Mucosa of descending colon (tissue), 3 donors: ENCODE measurements around the gene TGM6. TPM values are rescaled to one million over a fixed set of nuclear protein-coding genes. Genes with fewer than 3 reads are reported as not detected.

Source experiments
- ATAC-seq: fragments of 200-7000 bp; cut with Tn5 transposase; one replicate; pipeline ENCODE4 v1.9.1; 2020; ENCODE audit warnings: mild to moderate bottlenecking, moderate library complexity
- DNase-seq, 3 donors: peaks; one replicate each; pipeline ENCODE4 v3.0.0-alpha.2; 2020
- H3K36me3 ChIP-seq: fragments of 200-600 bp; one replicate; pipeline ENCODE4 v1.8.0; 2021; ENCODE audit warnings: low read depth, mild to moderate bottlenecking
- H3K4me1 ChIP-seq: fragments of 200-600 bp; one replicate; pipeline ENCODE4 v1.8.0; 2021; ENCODE audit warnings: low read depth, mild to moderate bottlenecking
- H3K4me3 ChIP-seq: fragments of 200-600 bp; one replicate; pipeline ENCODE4 v1.8.0; 2021; ENCODE audit warnings: mild to moderate bottlenecking
- H3K9me3 ChIP-seq: fragments of 200-600 bp; one replicate; pipeline ENCODE4 v1.8.0; 2021; ENCODE audit warnings: mild to moderate bottlenecking
- CTCF ChIP-seq: fragments of 200-600 bp; IDR thresholded peaks from one replicate; pipeline ENCODE4 v1.8.0; 2022; ENCODE audit warnings: antibody characterized with exemption, mild to moderate bottlenecking
- intact Hi-C, 2 donors: fragments of 100-400 bp; cut with DNase I in 1 of 2; cut with micrococcal nuclease in 1 of 2; formaldehyde crosslinking; loops; one replicate each; pipeline versions ENCODE4 v1.11.0 to v1.11.1; 2022; cut with DNase I, micrococcal nuclease
- total RNA-seq, 3 donors: library from RNA; stranded (reverse); fragmentation: NEBNext Ultra II Directional in 2 of 3; extraction: Animal tissue kit (Norgen Biotek cat#: 25700) in 2 of 3; gene quantifications; one replicate each; pipeline versions ENCODE4 v1.2.1 to v1.2.4, GENCODE V29; 2021 to 2023
- donor health status: DM: no; HTN: no; CAD: no; lungs with moderate emphysema.
- donor health status: DM: no; HTN: no; CAD: no.
- donor health status: DM: no; HTN: yes; CAD: no.

The TGM6 gene
- total RNA-seq, 3 donors from 2014 or later, result not detected

DNA sequence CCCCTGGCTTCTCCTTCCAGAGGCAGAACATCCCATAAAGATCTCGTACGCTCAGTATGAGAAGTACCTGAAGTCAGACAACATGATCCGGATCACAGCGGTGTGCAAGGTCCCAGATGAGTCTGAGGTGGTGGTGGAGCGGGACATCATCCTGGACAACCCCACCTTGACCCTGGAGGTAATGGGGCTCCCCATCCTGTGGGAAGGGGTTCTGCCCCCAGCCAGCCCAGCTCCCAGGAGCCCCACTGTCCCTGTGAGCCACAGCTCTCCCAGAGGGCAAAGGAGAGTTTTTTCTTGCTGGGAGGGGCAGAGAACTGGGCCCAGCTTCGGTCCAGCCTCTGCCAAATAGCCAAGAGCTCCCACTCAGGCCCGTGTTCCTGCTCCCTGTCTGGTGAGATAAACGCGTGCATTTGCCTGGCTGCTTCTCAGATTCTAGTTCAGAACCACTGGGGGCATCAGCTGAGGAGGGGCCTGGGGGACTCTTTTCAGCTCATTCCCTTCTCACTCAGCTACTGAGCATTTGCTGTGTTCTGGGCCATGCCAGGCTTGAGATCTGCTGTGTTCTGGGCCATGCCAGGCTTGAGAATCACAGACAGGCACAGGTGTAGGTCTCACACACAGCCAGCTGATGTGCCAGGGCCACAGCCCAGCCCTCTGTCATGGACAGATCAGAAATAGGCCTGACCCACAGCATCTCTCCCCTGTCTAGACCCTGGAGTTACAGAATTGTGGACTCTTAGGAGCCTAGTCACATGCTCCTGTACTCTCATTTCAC lies 45.4 kb upstream of the TGM6 start:
- intact Hi-C loops, result no loop called here
- Histone ChIP-seq H3K9me3 (no peaks in the 10 kb centered on the region), H3K4me3 (no peak overlapping the region), H3K36me3 (no peaks in the 10 kb centered on the region), H3K4me1 (no peaks in the 10 kb centered on the region)
- ATAC-seq, result no peak
- DNase-seq, result no peak
- no peak for TF ChIP-seq CTCF

- Histone ChIP-seq H3K4me3 (no peak overlapping the region), H3K9me3 (no peaks in the 10 kb centered on the region), H3K4me1 (no peaks in the 10 kb centered on the region), H3K36me3 (no peaks in the 10 kb centered on the region)
- TF ChIP-seq CTCF, result no peak
- DNase-seq (no peak), ATAC-seq (no peak)
- intact Hi-C loops, result no loop called here
Measured at GRCh38 chr20:2336471-2336870, 44.2 kb upstream of the TGM6 start.

DNA sequence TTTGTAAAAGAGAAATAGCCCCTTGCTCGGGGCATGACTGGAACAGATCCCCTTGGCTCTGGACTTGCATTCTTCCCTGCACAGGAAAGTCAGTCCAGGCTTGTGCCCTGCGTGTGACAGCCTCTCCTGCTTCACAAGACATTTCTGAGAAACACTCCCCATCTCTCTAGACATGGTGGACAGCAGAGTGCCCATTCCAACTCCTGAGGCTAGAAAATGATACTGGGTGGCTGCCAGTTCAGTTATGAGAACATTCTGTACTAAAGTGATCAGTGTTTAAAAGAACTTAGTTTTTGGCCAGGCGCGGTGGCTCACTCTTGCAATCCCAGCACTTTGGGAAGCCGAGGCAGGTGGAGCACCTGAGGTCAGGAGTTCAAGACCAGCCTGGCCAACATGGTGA lies 43.6 kb upstream of the TGM6 start:
- DNase-seq (no peak), ATAC-seq (no peak)
- Histone ChIP-seq H3K4me1 (no peaks in the 10 kb centered on the region), H3K4me3 (no peak overlapping the region), H3K9me3 (no peaks in the 10 kb centered on the region), H3K36me3 (no peaks in the 10 kb centered on the region)
- intact Hi-C loops, result no loop called here
- no peak for TF ChIP-seq CTCF

DNA sequence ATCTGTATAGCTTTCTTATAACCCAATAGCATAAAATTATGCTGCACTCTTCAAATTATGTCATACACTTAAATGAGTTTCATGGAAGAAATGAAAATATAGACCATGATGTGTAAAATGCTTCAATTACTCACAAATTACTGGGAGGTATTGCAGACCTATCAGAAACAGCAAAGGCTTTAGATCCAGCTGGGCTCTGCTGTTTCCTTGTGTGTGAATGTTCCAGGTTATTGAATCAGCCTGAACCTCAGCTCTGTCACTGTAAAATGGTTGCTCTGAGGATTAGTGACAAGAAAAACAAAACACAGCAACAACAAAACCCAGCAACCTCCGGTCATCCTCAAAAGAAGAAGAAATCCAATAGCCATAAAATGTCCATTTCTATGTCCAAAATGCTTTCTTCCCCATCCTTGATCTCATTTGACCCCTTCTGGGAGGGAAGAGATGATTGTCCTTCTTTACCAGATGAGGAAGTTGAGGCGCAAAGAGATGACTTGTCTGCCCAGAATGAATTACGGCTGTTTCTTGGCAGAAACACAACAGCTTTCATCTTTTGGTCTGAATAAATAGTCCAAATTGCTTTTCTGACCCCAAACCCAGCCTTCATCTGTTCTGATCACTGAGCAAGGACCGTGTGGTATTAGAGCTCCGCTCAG lies 42.2 kb upstream of the TGM6 start:
- Histone ChIP-seq H3K4me1 (no peaks in the 10 kb centered on the region), H3K4me3 (no peak overlapping the region), H3K9me3 (no peaks in the 10 kb centered on the region), H3K36me3 (no peaks in the 10 kb centered on the region)
- no peak for ATAC-seq
- intact Hi-C loops, result no loop called here
- DNase-seq, result no peak
- no peak for TF ChIP-seq CTCF

- H3K36me3 ChIP-seq, result no peaks in the 10 kb centered on the region
- no peaks in the 10 kb centered on the region for H3K9me3 ChIP-seq
- ATAC-seq (no peak), DNase-seq (no peak)
- no peak overlapping the region for H3K4me3 ChIP-seq
- intact Hi-C loops, result no loop called here
- TF ChIP-seq CTCF, result no peak
- H3K4me1 ChIP-seq, result no peaks in the 10 kb centered on the region
Measured at GRCh38 chr20:2340136-2340535, 40.6 kb upstream of the TGM6 start.
